ENCODE data around the gene MYL7. TPM values are rescaled to one million over a fixed set of nuclear protein-coding genes. Genes with fewer than 3 reads are reported as not detected.
"Not testable (repeated sequence)": the region's sequence is repeated elsewhere in the genome, so short reads cannot be mapped to it uniquely, and the experiment has no call there.

MYL7 gene
- total and polyA plus RNA-seq, 2 of the 13 experiments (the other 11 are each of a cell fraction or from before 2014, with no cell fraction given): 1.8 TPM; not detected in 1

DNA sequence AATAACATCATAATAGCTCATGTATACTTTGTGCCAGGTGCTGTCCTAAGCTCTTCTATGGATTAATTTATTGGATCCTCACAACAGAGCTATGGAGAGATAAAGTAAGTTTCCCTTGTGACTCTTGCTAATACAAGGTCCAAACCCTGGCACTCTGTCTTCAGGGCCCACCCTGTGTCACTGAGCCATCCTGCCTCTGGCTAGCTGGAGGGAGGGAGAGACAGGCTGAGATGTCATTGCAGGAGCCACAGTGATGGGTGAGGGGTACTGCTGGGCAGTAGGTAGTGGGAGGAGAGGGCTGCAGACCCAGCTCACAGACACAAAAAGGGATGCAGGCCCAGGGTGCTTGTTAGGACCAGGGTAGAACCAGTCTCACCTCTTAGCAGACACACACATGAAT is 31.2 kb upstream of the MYL7 start:
- no peaks in the 10 kb centered on the region for H3K4me1 ChIP-seq (ENCODE audit: insufficient read depth, low read length)
- H4K20me1 ChIP-seq (ENCODE audit: insufficient read depth, low read length): no peaks in the 10 kb centered on the region
- H3K4me2 ChIP-seq (ENCODE audit: low read depth, low read length): no peak overlapping the region
- H3K79me2 ChIP-seq (ENCODE audit: insufficient read depth, low read length): no peaks in the 10 kb centered on the region
- H3K36me3 ChIP-seq (replicated peaks in 1 of 2; ENCODE audit: control insufficient read depth in 1 of 2, insufficient read depth in 2 of 2, low read length in 2 of 2): no peaks in the 10 kb centered on the region
- no peak overlapping the region for H3K4me3 ChIP-seq (replicated peaks in 1 of 3; ENCODE audit: insufficient read depth in 1 of 3, low read depth in 2 of 3, low read length in 3 of 3)
- H3K9ac ChIP-seq (ENCODE audit: insufficient read depth, low read depth, low read length): no peak overlapping the region
- H3K9me3 ChIP-seq (ENCODE audit: low read length): no peaks in the 10 kb centered on the region
- H3K27me3 ChIP-seq (ENCODE audit: control insufficient read depth in 1 of 2, insufficient read depth in 2 of 2, low read length in 2 of 2): peaks cover 0 to 9% of the 10 kb centered on the region in 2 experiments; a peak in 3 of 5 replicates
- ATAC-seq (no peak), FAIRE-seq (no peak), DNase-seq (ENCODE audit: low spot score) (no peak)
- no peak for TF ChIP-seq GLI4 (CRISPR knock-in tag; IDR thresholded peaks at IDR 0.05; ENCODE audit: borderline replicate concordance)
- no peak for TF ChIP-seq SNAPC5 (CRISPR knock-in tag; IDR thresholded peaks at IDR 0.05; ENCODE audit: borderline replicate concordance)
- TF ChIP-seq GABPA (IDR thresholded peaks at IDR 0.05; ENCODE audit: low read depth, low read length): no peak
- no peak for TF ChIP-seq GABPA (CRISPR knock-in tag; IDR thresholded peaks at IDR 0.05; ENCODE audit: low read depth)
- no peak for TF ChIP-seq MAFF (IDR thresholded peaks at IDR 0.05; ENCODE audit: low read depth, low read length)
- H3K27ac ChIP-seq (ENCODE audit: extremely low read length, insufficient read depth, low read length): no peak overlapping the region
- intact Hi-C loops (cut with micrococcal nuclease; ENCODE audit: unreplicated experiment) (no loop called here), in situ Hi-C loops (cut with HindIII; ENCODE audit: extremely low pct_ligation_motif_present, low pct_unique_long_range_greater_than_20kb) (no loop called here)
- H2AFZ ChIP-seq (ENCODE audit: low read length): no peak overlapping the region
- ChIA-PET CTCF (ENCODE audit: low intra/inter-chr PET ratio, low total read pairs) (no interaction called here), POLR2A (no interaction called here)
- BruUV-seq (replicated peaks): no TSS peak

DNA sequence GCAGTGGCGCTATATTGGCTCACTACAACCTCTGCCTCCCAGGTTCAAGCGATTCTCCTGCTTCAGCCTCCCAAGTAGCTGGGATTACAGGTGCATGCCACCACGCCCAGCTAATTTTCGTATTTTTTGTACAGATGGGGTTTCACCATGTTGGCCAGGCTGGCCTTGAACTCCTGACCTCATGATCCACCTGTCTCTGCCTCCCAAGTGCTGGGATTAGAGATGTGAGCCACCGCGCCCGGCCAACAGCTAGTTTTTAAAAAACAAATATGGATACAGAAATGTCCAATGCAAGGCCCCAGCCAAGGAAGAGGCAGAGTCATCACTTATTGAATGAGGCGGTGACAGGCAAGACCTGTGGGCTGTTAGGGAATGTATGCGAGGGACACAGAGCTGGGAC is 30.8 kb upstream of the MYL7 start:
- H3K36me3 ChIP-seq (replicated peaks in 1 of 2; ENCODE audit: control insufficient read depth in 1 of 2, insufficient read depth in 2 of 2, low read length in 2 of 2); DNase-seq (ENCODE audit: low spot score); H3K79me2 ChIP-seq (ENCODE audit: insufficient read depth, low read length); POLR2A ChIA-PET; H3K9ac ChIP-seq (ENCODE audit: insufficient read depth, low read depth, low read length); H3K27me3 ChIP-seq (ENCODE audit: control insufficient read depth in 1 of 2, insufficient read depth in 2 of 2, low read length in 2 of 2); ATAC-seq; intact Hi-C loops (cut with micrococcal nuclease; ENCODE audit: unreplicated experiment); BruUV-seq (replicated peaks); H3K4me2 ChIP-seq (ENCODE audit: low read depth, low read length); in situ Hi-C loops (cut with HindIII; ENCODE audit: extremely low pct_ligation_motif_present, low pct_unique_long_range_greater_than_20kb); H3K27ac ChIP-seq (ENCODE audit: extremely low read length, insufficient read depth, low read length); CTCF ChIA-PET (ENCODE audit: low intra/inter-chr PET ratio, low total read pairs); H3K4me3 ChIP-seq (replicated peaks in 1 of 3; ENCODE audit: insufficient read depth in 1 of 3, low read depth in 2 of 3, low read length in 3 of 3); FAIRE-seq; H3K4me1 ChIP-seq (ENCODE audit: insufficient read depth, low read length); H3K9me3 ChIP-seq (ENCODE audit: low read length); H4K20me1 ChIP-seq (ENCODE audit: insufficient read depth, low read length); H2AFZ ChIP-seq (ENCODE audit: low read length): not testable (repeated sequence)
- 58% methylated on average over 9 of the region's 9 CpGs for WGBS (ENCODE audit: low lambda C conversion rate)
